Prostate gland (tissue), 1 donor: ENCODE measurements around the gene RARG.

Experiments
- POLR2A ChIP-seq: fragments of 450-650 bp; IDR thresholded peaks from one replicate; pipeline ENCODE4 v1.6.1; 2016; ENCODE audit warnings: antibody characterized with exemption, mild to moderate bottlenecking
- POLR2AphosphoS5 ChIP-seq: sonication (generic); formaldehyde crosslinking; IDR thresholded peaks from one replicate; pipeline ENCODE4 v1.6.1; 2017; ENCODE audit warnings: antibody characterized with exemption

DNA sequence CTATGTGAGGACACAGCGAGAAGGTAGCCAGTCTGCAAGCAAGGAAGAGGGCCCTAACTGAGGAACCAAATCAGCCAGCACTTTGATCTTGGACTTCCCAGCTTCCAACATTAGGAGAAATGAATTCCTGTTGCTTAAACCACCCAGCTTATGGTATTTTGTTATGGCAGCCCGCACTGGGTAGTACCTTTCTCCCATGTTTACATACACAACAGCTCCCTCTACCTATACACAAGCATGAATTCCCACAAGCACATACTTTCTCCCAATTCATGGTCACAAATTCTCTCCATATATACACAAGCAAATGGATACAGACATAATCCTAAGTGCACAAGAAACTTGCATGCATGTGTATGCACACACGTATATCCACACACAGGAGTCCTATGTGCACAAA is 32.3 kb downstream of the RARG start:
- TF ChIP-seq POLR2A (no peak), POLR2AphosphoS5 (no peak)
